Measurements from ENCODE around the gene CDH10.

Gene CDH10

DNA sequence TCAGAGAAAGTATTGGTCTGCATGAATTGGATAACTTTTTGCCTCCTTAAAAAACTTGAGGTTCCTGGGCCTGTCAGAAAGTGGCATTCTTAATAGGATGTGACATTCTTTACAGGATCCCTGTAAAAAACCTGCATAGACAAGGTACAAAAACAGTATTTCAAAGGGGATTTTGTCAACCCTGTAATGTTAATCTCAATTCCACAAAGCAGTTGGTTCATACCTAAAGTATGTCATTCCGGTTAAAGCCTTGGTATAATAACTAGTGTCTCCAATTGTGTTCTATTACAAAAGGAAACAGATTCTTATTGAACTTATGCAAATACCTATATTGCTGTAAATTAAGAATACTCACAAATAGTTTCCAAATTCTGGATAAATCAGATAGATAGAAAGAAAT is 169.7 kb downstream of the CDH10 start:
- no peak for DNase-seq

- no peak for DNase-seq
These were observed 170.1 kb downstream of the CDH10 start for GRCh38 chr5:24474685-24475084.

DNA sequence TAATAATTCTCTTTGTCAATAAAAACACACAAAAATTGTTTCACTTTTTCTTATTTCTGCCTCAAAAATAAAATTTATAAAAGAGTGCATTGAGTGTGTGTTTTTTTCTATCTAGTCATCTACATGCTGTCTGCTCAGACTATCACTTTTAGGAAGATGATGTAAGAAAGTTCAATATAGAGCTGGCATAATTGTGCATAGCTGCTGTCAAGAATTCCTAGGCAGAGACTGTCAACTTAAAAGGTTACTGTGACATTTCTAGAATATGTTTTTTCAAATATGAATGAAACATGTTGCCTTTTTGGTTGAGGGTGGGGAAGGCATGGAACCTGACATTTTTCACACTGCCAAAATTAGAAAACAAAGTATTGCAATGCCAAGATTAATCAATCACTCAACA is 172.3 kb downstream of the CDH10 start:
- no peak for DNase-seq

DNA sequence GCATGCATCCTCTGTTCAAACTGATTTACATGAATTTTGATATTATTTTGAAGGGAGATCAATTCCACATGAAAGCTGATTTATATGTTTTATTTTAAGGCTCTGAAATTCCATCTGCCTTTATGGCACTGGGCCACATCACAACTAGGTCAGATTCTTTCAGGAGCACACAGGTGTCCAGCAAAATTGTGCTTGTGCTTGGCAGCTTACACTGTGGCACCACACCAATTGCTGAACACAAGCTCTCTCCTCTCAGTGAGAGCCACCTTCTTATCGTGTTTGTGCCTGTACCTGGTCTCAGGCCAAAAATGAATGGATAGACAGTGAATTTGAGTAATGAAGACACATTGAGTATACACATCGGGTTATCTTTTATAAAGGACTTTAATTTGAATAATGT is 200.4 kb downstream of the CDH10 start:
- no peak for DNase-seq

DNA sequence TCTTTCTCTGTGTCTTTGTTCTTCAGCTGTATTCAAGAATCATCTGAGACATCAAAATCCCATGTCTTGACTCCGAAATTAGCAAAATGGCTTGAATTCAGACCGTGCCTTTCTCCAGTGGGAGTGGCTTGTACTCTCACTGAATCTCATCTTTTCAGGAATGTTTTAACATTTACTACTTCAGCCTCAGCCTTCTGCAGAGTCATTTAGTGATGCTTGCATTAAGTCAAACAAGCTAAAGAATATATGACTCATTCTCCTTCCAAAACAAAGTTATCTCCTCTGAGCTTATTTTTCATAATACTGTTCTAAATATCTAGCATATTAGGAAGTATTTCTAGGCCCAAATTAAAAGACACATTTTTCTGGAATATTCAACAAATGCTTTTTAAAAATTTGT is 205.3 kb downstream of the CDH10 start:
- DNase-seq = no peak
